ENCODE results near the gene SLC5A3. TPM values are rescaled to one million over a fixed set of nuclear protein-coding genes. Genes with fewer than 3 reads are reported as not detected.

SLC5A3 gene
- total RNA-seq (ENCODE audit: low replicate concordance): 28.5 and 56.6 TPM in 2 replicates

DNA sequence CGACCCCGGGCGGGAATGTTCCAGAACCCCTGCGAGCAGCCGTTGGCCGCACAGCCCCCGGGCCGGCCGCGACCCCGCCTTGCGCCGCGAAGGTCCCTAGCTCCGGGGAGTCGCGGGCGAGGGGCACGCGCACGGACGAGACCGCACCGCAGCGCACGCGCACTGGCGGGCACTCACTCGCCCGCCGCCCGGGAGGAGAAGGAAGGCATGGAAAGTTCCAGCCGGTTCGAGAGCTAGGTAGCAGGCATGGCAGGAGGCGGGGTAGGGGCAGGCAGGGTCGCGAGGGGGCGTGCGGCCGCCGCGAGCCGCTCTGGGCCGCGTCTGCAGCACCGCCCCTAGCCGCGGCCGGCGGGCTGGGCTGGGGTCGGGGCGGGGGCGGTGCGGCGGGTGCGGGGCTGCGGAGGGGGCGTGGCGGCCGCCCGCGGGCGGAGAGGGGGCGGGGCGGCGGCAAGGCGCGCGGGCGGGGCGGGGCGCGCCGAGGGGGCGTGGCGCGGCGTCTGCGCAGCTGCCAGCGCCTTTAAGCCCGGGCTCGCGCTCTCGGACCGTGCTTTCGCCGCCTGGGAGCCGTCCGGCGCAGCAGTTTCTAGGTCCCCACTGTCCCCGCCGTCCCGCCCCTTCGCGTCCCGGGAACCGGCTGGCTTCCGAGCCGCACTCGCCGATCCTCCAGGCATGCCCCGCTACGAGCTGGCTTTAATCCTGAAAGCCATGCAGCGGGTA is at the start of gene SLC5A3, which contains the start of gene MRPS6:
Gene SLC5A3 (plus strand): TSS at position 547 of the 717 bp plus-strand sequence. CDS start 21,621 bp downstream, outside the sequence.
Gene MRPS6 (plus strand): TSS at position 547 of the 717 bp plus-strand sequence. CDS start 123 bp downstream, at position 670.
- no peak for TF ChIP-seq CTCF (IDR thresholded peaks at IDR 0.05; ENCODE audit: insufficient read depth, low read length)
- peak; percentile 78 for DNase-seq (ENCODE audit: low read depth)
- H3K4me3 ChIP-seq (ENCODE audit: low read depth, low read length): peak within 1 kb of the TSS; percentile 80

DNA sequence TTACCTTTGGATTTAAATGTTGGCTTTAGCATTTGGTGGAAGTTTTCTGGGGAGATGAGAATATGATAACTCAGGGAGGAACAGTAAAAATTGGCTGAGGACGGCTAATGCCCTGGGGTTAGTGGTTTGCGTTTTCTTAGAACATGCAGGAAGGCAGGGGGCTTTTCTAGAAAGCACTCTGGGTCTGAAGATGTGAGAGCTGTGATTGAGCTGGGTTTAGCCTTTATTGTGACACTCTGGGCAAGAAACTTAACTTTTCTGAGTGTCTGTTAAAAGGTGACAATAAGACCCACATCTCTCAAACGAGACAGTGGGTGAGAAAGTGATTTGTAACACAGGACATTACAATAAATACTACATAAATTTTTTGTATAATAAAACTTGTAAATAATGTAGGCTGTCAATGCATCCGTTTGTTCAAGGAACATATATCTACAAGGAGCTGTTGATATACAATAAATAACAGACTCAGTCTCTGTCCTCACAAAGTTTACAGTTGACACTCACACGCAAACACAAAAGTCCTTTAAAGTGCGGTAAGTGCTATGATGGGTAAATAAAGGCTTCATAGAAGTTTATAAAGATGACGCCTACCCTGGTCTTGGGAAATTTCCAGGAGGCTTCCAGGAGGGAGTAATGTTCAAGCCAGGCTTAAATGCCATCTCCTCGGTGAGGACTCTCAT is 49.5 kb upstream of the SLC5A3 start:
- TF ChIP-seq CTCF (IDR thresholded peaks at IDR 0.05; ENCODE audit: insufficient read depth, low read length): no peak
- no peak for DNase-seq (ENCODE audit: low read depth)
- H3K4me3 ChIP-seq (ENCODE audit: low read depth, low read length): no peak overlapping the region

DNA sequence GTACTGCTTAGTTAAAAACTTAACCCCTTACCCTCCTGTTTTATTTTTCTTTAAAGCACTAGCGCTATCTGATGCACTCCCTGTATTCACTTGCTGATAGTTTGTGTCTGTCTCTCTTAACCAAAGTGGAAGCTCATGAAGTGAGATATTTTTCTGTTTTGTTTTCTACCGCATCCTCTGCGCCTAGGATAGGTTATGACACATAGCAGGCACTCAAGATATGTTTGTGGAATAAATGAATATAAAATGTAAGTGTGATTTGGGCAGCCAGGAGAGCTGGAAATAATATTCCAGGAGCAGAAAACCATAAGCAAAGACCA is 49.0 kb upstream of the SLC5A3 start:
- TF ChIP-seq CTCF (IDR thresholded peaks at IDR 0.05; ENCODE audit: insufficient read depth, low read length): no peak
- DNase-seq (ENCODE audit: low read depth): no peak
- no peak overlapping the region for H3K4me3 ChIP-seq (ENCODE audit: low read depth, low read length)

GRCh38 chr21:34027721-34028461 is 45.5 kb upstream of the SLC5A3 start:
- DNase-seq (ENCODE audit: low read depth): peak; percentile 57
- no peak overlapping the region for H3K4me3 ChIP-seq (ENCODE audit: low read depth, low read length)
- TF ChIP-seq CTCF (IDR thresholded peaks at IDR 0.05; ENCODE audit: insufficient read depth, low read length): no peak

- peak overlapping the region; percentile 32 for H3K4me3 ChIP-seq (ENCODE audit: low read depth, low read length)
- peak; percentile 83 for DNase-seq (ENCODE audit: low read depth)
- TF ChIP-seq CTCF (IDR thresholded peaks at IDR 0.05; ENCODE audit: insufficient read depth, low read length): no peak
These were observed 43.4 kb upstream of the SLC5A3 start for GRCh38 chr21:34029743-34030528.

- no peak overlapping the region for H3K4me3 ChIP-seq (ENCODE audit: low read depth, low read length)
- DNase-seq (ENCODE audit: low read depth): no peak
- TF ChIP-seq CTCF (IDR thresholded peaks at IDR 0.05; ENCODE audit: insufficient read depth, low read length): no peak
These were observed 41.5 kb upstream of the SLC5A3 start for GRCh38 chr21:34031835-34032370.

Data from fibroblast of the aortic adventitia (primary cell).